Suppressor macrophage (primary cell): ENCODE data around the gene BTG4.

Experiments used
- DNase-seq, 4 experiments: peaks; one replicate each; pipeline ENCODE4 v3.0.0-alpha.2; 2020 to 2022
- total RNA-seq, 17 experiments: gene quantifications; one replicate each; lab custom pipeline; 2026; ENCODE audit warnings: mixed read lengths in 6 of 17, inconsistent platforms in 3 of 17; lab: John Stamatoyannopoulos, UW

BTG4 gene
- total RNA-seq = 0 to 0.44 (median 0) reads per million in 17 experiments

- peak in 3 of 4 experiments; percentile 7 to 53 (median 28) for DNase-seq
These were observed at the start of gene BTG4 for GRCh38 chr11:111512296-111513239. BTG4 (minus strand) TSS chr11:111512386; CDS start chr11:111498776, 13,610 bp downstream.

DNA sequence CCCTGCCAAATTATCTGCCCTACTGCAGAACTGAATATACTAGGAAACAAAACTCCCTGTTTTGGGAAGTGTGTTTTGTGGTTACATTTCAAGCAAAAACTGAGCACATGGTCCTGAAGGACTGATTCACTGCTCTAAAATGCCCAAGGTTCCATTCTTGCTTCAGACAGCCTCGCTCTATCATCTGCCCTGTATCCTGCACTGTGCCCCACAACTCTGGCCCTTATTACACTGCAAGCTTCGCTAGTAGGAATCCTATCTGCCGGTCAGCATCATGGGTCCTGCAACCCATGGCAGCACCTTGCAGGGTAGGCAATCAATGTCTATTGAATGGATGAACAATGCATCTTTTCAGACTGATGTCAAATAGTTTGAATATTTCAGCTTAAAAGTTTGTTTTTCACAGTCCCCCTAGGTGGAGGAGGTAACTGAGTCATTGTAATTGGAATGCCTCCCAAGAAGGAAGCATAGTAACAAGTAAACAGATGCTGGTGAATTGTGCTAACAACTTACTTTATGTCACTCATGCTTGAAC is 49.7 kb upstream of the BTG4 start:
- DNase-seq = peak in 2 of 4 experiments; percentile 15 to 17

DNA sequence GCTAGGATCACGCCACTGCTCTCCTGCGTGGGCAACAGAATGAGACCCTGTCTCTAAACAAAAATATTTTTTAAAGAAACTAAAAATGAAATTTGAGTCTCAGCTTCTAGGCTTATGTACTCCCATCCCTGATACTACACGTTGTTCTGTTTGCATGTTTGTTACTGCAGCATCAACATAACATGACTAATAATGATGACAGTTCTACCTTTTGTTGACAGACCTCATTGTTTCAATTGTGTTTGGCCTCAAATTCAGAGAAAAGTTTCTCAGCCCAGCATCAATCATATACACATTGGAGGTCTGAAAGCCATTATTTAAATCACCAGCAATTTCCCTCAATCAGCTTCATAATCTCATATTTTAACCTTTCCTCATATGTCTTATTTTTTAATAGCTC is 49.1 kb upstream of the BTG4 start:
- DNase-seq = no peak

DNA sequence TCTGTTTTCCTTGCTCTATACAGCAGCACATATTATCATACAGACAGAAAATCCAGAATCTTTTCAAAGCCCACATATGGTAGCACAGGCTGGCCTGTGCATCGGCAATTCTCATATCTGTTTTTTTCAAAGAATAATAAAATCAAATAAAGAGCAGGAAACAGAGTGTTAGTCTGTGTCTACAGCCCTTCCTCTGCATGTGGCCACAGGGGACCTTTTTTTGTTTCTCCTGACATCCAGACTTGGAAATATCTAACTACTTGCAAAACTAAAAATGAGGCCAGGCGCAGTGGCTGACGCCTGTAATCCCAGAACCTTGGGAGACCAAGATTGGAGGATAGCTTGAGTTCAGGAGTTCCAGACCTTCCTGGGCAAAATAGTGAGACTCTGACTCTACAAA is 48.6 kb upstream of the BTG4 start:
- no peak for DNase-seq

GRCh38 chr11:111559800-111560464 is 47.7 kb upstream of the BTG4 start:
- no peak for DNase-seq

DNA sequence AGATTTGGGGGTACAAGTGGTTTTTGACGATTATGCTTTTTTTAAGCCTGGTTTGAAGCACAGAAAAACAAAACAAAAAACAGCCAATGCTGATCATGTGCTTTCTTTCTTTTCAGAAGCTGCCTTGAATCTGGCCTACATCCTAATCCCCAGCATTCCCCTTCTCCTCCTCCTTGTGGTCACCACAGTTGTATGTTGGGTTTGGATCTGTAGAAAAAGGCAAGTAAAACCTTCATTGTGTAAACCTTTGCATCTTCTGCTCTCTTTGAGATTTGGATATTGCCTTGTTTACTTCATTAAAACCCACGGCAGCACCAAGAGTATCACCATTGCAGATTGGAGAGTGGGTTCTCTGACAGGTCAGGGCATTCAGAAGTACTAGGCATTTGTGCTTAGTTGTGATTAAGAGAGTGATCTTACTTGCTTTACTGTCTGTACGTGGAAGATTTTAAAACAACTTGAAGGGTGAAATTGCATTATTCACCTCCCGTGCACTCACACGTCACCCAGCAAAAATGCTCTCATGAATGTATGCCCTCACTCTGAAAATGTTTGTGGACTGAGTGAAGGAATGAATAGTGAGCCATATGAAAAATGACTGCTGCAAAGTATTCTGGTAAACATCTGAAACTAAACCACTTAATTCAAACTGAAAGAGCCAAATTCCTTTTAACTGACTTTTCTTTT is 45.4 kb upstream of the BTG4 start:
- no peak for DNase-seq

- no peak for DNase-seq
These were observed 43.1 kb upstream of the BTG4 start for GRCh38 chr11:111555255-111555654.

GRCh38 chr11:111554532-111554931 is 42.3 kb upstream of the BTG4 start:
- no peak for DNase-seq

- DNase-seq = peak in 1 of 4 experiments; percentile 29
These were observed 38.1 kb upstream of the BTG4 start for GRCh38 chr11:111550258-111550657.

GRCh38 chr11:111549869-111550203 is 37.6 kb upstream of the BTG4 start:
- DNase-seq = no peak

- no peak for DNase-seq
These were observed 37.1 kb upstream of the BTG4 start for GRCh38 chr11:111549196-111549868.

DNA sequence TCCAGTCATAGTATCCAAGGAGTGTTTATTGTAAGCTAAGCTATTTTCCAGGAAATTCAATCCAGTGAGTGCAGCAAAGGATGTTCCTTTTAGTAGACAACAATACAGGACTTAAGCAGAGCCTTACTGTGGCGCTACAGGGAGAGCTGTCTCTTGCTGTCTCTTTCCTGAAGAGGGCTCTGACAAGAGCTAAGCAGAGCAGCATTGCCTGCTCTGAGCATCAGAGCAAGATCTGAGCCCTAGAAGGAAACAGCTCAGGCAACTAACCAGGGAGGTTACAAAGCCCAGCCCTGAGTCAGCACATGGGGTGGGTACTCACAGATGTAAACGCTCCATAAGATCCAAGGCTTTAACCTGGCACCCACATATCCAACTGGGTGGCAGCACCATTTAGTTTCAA is 36.3 kb upstream of the BTG4 start:
- DNase-seq = no peak

GRCh38 chr11:111542606-111543275 is 30.6 kb upstream of the BTG4 start:
- no peak for DNase-seq

DNA sequence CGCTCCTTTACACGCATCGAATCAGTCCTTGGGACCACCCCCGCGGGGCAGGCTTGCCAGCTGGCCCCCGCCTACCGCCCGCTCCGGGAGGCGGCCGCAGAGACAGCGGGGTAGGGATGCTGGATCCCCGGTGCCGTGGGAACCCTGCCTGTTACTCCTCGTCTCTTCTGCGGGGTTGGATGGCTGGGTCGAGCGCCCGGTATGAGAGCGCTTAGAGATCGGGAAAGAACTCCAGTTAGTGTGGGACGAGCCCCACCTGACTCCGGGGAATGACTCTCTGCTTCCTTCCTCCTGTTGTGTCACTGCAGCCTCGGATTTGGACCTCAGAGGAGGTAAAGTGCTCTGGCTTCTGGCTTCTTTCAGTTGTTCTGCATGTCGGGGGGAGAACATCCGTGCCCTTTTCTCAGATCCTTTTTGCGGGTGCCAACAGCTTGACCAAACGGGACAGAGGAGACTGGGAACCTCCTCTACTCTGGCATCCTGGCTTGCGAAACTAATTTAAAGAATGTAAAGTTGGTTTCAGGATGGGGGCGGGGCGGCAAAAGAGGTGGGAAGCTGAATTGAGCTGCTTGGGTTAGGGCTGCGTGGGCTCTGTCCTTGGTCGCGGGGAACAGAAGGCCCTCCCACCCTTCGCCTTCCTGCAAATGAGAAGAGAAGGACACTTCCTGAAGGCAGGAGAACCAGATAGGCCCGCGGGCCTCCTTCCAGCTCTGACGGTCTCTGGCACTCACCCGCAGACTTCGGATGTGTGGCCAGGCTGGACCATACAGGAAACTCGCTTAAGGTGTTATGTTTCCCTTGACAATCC is 29.3 kb upstream of the BTG4 start:
- DNase-seq = peak; percentile 41 to 74 (median 66)

DNA sequence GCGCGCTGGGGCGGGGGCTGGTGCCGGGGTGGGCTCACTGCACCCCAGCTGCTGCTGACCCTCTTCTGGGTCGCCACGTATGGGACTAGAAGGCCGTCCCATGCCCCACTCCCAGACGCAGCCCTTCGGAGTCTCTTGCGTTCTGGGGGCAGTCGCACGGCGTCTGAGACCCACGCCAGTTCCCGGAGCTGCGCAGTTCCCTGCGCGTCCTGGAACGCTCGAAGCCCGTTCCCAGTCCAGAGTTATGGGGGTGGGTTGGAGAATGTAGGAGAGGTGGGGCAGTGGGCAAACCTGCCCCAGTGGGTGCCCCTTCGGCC is 28.7 kb upstream of the BTG4 start:
- DNase-seq = peak in 1 of 4 experiments; percentile 25

GRCh38 chr11:111540114-111540936 is 28.1 kb upstream of the BTG4 start, which contains the start of gene LAYN:
LAYN (plus strand) TSS chr11:111540720; CDS start chr11:111540844, 124 bp downstream.
- DNase-seq = peak; percentile 6 to 45 (median 28)

DNA sequence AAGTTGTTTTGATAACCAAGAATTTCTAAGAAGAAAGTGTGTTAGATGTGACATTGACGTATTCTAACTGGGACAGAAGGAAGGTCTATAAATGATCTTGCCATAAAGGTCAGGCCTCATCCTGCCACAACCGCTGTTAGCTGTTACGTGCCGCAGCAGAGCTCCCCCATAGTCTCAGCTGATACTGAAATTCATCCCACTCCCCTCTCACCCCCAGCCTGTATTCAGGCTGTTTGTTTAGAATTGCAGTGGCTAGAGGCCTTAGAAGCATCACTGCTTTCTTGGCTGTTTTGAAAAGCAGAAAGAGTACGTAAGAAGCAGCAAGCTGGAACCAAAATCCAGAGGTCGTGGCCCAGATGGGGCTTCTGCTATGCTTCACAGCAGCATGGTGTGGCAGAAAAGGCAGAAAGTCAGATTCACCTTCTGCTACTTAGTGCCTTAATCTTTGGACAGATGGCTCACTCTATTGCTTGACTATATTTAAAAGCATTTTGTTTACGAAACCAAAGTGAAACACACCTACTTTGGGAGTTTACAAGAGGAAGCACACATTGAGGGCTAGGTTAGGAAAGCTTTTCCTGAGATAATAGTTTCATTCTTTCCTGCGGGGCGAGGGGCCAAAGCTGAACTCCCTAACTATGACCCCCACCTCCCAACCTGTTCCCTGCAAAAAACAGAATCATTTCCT is 27.4 kb upstream of the BTG4 start:
- no peak for DNase-seq

DNA sequence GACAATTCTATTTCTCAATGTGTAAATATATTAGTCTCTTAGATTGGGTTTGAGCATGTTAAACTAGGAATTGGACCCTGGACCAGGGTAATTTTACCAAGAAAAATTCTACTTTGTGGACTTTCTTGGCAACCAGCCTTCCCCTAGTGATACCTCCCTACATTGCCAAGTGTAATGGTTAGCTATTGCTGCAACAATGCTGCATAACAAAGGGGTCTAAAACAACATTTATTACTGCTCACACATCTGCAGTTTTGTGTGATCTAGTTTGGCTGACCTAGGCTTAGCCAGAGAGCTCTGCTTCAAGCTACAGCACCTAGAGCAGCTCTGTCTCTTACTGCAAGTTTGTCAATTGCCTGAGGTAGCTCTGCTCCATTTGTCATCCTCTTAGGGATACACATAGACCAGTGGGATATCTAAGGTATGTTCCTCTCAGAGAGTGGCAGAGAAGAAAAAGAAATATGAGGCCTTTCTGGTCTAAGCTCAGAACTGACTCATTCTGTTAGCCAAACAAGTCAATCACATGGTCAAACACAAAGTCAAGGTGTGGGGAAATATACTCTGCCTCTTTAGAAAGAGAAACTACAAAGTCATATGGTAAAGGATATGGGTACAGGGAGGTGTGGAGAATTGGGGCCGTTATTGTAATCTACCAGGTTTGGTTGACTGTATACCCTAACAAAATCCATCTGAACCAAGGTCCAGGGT is 26.4 kb upstream of the BTG4 start:
- DNase-seq = peak in 1 of 4 experiments; percentile 10
